ENCODE measurements around the gene IRS4.

DNA sequence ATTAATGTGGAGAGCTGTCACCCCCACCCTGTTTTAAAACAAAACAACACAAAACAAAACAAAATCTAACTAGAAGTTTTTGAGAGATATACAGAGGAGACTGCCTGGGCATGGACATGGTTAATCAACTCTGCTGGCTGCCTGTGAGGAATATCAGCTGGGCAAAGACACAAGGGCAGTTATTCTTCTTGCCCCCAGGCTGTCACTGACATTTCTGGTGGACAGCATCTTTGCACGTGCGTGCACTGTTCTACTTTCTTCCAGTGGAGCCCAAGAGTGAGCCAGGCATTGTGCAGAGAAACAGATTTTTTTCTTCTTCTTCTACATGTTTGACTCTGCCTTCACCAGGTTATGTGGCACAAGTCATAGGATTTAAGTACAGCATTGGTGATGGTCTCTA is 13.8 kb downstream of the IRS4 start:
- TF ChIP-seq, protein P1, sequence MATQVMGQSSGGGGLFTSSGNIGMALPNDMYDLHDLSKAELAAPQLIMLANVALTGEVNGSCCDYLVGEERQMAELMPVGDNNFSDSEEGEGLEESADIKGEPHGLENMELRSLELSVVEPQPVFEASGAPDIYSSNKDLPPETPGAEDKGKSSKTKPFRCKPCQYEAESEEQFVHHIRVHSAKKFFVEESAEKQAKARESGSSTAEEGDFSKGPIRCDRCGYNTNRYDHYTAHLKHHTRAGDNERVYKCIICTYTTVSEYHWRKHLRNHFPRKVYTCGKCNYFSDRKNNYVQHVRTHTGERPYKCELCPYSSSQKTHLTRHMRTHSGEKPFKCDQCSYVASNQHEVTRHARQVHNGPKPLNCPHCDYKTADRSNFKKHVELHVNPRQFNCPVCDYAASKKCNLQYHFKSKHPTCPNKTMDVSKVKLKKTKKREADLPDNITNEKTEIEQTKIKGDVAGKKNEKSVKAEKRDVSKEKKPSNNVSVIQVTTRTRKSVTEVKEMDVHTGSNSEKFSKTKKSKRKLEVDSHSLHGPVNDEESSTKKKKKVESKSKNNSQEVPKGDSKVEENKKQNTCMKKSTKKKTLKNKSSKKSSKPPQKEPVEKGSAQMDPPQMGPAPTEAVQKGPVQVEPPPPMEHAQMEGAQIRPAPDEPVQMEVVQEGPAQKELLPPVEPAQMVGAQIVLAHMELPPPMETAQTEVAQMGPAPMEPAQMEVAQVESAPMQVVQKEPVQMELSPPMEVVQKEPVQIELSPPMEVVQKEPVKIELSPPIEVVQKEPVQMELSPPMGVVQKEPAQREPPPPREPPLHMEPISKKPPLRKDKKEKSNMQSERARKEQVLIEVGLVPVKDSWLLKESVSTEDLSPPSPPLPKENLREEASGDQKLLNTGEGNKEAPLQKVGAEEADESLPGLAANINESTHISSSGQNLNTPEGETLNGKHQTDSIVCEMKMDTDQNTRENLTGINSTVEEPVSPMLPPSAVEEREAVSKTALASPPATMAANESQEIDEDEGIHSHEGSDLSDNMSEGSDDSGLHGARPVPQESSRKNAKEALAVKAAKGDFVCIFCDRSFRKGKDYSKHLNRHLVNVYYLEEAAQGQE (IDR thresholded peaks at IDR 0.05; ENCODE audit: insufficient read depth in 1 of 2, low read depth in 2 of 2, low read length in 2 of 2), result no peak
- TF ChIP-seq POLR2AphosphoS5 (IDR thresholded peaks at IDR 0.05; ENCODE audit: low read depth, low read length) (no peak), SIN3A (IDR thresholded peaks at IDR 0.05; ENCODE audit: borderline replicate concordance, insufficient read depth, low read length) (no peak), TAF1 (IDR thresholded peaks at IDR 0.05; ENCODE audit: borderline replicate concordance, insufficient read depth, low read length) (no peak)
